Measurements from ENCODE around the gene MACROD2.
A peak's percentile ranks its signal among the peaks of the same experiment; 100 is the strongest.

MACROD2 gene

DNA sequence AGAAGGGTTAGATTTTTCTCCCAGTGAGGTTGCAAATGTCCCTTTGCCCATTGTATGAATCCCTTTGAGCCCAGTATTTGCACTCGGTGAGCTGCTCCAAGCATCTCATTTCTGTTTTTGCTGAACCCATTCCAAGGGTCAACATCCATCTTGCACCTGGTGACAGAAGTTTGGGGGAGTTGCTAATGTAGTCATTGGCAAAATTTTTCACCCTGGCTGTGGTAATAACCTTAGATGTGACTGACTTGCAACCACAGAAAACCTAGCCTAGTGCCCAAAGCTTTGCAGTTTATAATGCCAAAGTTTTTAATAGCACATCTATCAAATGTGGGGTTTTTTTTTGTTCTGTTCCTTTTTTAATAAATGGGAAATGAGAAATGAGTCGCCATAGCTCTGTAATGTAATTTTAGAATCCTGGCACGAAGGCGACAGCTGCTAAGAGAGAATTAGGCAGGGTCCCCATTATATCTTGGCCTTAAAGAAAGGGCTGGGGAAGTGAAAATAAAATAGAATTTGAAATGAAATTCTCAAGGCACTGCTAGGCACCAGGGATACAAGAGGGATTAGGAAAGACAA lies 1895.2 kb downstream of the MACROD2 start:
- no peak for DNase-seq

DNA sequence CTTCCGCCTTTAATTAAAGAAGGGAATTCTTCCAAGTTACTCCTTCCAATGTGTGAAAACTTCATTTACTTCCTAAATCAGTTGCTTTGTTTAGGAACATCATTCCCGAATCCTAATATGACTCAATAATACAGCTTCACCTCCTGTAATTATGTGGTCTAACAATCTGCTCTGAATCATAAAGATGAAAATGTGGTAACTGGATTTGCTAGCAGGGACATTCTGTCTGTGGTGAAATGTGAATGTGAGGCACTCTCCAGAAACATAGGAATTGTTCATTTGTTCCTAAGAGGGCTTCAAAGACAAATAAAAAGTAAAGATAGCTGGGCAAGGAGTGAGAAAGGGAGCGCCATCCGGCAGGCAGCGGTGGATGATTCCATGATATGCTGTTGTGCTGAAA lies 1899.8 kb downstream of the MACROD2 start:
- peak; percentile 11 for DNase-seq

DNA sequence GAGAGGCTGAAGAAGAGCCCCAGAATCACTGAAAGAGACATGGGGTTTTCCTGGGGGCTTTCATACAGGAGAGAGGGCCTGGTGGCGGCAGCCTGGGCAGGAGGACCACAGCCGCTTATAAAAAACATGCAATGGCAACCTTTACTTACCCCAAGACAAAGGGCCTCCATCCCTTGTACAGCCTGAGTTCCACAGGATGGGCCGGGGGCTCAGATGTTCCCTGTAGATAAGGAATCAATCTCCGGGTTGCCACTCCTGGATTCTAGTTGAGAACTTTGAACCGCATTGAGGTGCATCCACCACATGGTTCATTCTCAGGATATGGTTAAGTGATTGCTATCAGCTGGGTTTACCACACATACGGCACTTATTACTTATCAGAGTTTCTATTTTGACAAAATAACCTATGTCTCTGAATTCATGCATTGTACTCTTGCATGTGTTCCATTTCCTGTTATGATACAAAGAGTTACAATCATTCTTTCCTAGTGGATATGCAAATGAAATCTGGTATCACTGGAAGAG lies 1900.3 kb downstream of the MACROD2 start:
- DNase-seq, result no peak

DNA sequence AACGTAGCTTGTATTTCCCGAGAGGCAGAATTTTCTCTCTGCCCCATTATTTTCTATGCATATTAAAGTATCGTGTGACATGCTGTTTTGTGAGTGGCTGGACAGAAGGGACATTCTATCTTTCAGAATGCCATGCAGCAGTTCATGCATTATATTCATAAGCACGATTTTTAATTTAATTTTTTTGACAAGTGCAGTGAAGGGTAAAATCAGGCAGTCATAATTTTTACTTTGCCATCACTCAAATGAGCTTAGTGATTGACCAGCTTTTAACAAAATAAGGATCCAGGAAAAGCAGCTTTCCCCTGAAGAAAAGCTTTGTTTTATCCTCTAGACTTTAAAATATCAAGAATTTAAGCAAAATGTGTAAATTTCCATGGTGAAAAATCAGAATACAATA lies 1904.7 kb downstream of the MACROD2 start:
- DNase-seq, result no peak

DNA sequence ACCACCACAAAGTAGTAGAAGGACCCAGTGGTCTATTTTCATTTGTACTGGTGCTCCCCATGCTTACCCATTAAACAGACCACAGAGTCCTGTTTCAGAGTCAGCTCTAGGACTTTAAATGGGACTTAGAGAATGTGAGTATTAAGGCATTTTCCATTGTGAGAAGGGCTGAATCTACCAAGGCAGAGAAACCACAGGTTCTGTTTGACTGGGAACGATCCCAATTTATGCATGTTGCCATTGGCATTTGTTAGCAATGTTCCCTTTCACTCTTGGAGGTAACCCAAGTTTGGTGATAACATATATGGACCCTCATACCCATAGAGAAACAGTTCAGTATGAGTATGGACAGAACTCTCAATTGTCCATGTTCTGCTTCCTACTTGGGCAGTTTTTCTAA lies 1905.1 kb downstream of the MACROD2 start:
- DNase-seq, result peak; percentile 63

DNA sequence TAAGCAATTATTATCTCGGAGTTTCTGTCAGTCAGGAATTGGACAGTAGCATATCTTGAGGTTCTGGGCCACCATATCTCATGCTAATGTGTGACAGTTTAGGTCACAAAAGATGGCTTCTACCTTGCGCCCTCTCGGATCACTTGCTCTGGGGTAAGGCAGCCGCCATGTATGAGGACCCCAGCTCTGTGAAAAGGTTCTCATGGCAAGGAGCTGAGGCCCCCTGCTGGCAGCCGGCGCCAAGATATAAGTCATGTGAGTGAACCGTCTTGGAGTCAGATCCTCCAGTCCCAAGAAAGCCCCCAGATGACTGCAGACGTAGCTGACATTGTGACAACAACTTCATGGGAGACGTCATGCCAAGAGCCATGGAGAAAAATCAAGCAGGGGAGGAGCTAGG lies 1907.2 kb downstream of the MACROD2 start:
- DNase-seq, result no peak

DNA sequence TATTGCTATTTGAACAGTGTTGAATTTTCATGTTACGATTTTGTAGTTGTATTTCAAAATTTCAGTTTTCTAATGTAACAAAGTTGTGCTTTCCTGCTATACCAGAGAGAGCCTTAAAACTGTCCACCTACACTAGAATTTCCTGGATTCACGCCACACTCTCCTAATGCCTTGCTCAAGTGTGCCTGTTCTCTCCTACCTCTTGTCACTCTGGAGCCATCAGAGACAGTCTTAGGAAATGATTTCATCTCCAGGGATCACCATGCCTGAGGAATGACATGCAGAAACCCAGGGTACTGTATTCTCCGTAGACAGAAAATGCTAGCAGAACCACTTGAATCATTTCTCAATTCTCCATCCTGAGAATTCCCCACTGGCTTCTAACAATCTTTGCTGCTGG lies 1910.3 kb downstream of the MACROD2 start:
- DNase-seq, result no peak

DNA sequence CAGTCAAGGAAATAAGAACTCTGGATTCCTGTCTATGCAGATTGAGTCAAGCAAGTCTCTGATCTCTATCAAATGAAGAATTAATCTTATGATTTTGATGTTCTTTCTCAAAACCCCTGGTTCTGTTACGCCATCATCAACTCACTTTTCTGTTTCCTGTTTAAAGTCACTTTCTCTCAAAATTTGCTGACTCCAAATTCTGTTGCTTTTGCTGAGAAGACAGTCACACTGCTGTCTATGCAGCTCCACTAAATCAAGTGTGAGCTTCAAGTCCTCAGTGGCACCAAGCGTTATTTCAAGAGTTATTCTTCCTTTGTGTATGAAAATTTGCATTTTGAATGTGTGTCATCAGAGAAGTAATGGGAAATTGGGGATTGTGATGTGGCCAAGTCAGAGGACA lies 1914.7 kb downstream of the MACROD2 start:
- DNase-seq, result no peak

DNA sequence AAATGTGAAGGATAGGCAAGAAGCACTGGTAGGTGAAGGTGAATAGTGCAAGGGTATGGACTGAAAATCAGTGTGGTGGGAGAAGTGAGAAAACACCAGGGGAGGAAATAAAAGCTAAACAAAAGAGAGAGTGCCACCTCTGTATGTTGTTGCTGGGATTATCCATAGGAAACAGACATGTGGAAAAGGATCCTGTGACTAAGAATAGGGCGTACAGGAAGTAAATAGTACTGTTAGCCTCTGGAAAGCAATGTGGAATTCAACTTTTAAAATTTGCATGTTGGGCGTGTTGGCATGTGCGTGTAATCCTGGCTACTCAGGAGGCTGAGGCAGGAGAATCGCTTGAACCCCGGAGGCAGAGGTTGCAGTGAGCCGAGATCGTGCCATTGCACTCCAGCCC lies 1916.3 kb downstream of the MACROD2 start:
- no peak for DNase-seq

DNA sequence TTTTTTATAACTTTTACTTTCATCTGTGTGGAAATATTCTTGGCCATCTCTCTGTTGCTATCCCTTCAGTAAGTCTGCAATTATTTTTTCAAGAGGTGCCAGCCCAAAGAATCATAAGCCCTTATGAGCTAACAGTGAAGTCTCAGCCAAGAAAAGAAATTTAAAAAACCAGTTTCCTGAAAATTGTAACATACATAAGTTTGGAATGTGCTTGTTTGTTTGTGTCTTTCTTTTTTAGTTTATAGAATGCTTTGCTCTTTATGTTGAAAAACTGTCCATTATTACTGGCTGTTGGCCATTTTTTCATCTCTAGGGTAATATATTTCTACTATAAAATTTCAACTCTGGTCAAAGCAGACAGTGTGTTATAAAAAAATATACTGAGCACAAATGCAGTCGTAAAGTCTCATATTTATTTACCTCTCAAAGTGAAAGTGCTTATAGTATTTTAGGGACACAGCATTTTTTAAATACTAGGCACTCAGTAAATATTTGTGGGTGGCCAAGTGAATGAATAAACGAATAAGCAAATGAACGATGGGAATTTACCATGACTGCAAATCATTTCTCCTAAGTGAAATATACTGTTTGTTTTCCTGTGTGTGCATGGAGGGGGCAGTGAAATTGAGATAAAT lies 1918.2 kb downstream of the MACROD2 start:
- no peak for DNase-seq

DNA sequence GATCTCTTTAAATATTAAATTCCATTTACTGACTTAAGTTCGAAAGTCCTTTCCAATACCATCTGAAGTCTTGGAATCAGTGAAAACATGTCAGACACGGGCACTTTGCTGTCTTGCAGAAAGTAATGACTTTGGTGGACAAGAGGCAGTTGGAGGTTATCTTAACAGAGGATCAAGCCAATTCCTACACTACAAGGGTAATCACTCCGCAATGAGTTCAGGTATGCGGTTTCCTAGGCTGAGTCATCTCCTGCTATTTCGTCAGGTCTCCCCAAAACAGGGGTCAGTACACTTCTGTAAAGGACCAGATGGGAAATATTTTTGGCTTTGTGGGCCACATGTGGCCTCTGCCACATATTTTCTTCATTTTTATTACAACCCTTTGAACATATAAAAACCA lies 1921.3 kb downstream of the MACROD2 start:
- DNase-seq, result no peak

DNA sequence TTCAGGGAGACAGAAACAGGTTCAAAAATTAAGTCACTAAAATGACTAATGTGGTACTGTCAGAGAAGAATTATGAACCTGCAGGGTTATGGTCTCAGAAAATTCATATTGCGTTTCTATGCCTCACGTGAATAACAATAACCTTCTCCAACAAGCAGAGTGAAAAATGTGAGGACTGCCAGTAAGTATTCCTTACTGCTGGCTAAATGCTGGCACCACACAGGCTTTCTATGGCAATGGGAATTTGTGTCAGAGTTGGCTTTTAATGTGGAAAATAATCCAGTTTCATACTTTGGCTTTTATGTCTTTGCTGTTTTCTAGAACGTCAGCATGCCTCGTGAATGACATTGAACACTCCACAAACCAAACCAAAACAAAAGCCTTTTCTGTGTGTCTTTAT lies 1922.0 kb downstream of the MACROD2 start:
- no peak for DNase-seq

DNA sequence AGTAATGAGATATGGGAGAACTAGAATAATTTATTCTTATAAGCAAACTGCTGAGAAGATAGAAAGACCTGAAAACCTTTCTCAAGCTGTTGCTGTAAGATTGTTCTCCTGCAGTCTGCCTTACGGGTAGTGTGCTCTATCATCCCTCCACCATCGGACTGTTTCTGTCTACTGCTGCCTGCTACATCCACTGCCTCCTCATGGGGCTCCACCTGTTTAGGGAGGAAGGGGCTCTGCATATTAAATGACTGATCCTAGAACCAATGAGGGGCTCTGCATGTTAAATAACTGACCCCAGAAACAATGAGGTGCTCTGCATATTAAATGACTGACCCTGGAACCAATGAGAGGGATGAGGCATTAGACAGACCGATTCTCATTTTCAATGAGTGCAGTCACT lies 1923.3 kb downstream of the MACROD2 start:
- DNase-seq, result no peak

DNA sequence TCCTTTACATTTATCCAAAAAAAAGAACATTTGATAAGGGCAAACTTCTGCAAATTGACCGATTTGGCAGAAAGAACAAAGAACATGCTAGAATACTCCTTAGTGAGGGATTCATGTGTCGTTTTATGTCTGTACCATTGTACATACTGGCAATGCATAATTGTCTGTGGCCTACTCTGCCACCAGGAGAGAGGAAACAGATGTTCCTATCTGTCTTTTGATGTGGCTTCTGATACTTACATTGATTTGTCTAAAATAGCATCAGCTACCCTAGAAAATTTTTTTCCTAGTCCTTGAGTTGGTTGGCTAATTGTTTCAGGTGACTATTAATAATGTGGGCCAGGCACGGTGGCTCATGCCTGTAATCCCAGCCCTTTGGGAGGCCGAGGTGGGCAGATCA lies 1923.8 kb downstream of the MACROD2 start:
- DNase-seq, result no peak

DNA sequence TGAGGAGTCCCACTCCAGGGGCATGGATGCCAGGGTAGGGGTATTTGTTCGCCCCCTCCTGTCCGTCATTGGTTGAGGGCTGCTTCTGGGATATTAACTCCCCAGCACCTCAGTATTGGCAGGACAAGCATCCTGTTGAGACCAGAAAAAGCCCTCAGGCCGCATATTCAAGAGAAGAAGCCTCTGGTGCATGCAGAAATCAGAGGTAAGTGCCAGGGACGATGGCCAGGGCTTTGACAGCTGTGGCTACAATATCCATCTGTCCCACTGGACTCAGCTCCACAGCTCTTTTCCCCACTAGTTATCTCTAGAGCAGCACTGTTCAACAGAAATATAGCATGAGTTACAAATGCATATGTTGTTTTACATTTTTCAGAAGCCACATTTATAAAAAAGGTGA lies 1926.6 kb downstream of the MACROD2 start:
- DNase-seq, result no peak

DNA sequence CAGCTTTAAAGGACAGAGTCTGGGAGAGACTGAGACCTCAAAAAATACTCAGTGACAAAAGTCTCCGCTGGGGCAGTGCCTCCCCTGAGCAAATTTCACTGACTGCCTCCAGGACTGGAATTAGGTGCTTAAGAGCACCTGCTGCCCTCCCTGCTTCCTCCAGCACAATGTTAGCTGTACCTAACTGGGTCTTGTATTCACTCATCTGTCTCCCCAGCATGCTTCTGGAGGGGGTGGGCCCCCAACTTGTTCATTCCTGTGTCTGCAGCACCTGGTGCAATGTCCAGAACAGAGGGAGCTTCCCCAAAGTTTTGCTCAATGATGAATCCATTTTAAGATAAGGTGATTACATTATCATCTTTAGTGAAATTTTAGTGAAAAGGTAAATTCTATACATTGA lies 1927.2 kb downstream of the MACROD2 start:
- no peak for DNase-seq

DNA sequence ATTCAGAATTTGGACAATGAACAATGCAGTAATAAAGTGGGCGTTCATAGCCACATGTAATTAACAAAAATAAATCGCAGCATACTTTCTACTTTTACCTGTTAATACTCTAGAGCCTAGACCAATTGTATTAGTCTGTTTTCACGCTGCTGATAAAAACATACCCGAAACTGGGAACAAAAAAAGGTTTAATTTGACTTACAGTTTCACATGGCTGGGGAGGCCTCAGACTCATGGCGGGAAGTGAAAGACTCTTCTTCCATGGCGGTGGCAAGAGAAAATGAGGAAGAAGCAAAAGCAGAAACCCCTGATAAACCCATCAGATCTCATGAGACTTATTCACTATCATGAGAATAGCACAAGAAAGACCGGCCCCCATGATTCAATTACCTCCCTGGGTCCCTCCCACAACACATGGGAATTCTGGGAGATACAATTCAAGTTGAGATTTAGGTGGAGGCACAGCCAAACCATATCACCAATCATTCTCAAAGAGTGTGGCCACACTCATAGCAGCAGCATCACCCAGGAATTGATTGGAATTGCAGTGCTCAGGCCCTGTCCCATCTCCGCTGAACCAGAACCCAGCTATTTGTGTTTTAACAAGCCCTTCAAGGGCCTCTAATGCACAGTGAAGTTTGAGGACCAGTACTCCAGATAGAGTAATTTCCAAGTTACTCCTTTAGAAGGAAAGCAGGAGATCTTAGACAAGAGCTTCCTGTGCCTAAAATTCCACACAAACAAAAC lies 1927.9 kb downstream of the MACROD2 start:
- DNase-seq, result no peak

DNA sequence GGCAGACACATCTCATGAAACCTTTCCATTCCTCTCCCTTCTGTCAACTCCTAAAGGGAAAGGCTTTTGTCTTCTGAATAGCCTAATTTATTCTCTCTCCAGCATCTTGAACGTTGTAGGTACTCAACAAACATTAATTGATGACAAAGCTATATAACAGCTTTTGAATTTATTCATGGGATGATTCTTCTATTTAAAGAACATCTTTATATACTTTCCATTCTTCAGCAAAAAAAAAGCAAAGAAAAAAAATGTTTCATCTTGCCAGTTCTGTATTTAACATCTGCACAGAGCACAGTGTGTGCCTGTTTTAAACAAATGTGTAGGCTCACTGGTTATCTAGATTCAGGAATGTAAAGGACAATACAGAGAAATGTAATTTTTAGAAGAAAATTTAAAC lies 1929.2 kb downstream of the MACROD2 start:
- DNase-seq, result no peak

DNA sequence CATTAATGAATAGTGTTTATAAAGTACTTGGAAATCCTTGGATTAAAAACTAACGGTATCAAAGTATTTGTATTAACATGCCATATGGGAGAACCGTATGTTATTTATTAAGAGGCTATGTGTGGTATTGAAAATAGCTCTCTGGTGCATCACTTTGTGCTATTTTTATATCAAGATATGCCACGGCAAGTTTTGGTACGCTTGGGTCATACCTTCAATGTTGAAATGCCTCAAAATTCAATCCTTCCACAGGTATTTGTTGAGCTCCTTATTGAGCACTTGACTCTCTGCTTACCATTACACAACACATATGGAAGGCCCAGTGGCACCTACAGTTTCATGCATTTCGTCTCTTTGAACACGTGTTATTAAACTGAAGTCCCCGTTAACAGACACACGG lies 1930.1 kb downstream of the MACROD2 start:
- DNase-seq, result no peak

DNA sequence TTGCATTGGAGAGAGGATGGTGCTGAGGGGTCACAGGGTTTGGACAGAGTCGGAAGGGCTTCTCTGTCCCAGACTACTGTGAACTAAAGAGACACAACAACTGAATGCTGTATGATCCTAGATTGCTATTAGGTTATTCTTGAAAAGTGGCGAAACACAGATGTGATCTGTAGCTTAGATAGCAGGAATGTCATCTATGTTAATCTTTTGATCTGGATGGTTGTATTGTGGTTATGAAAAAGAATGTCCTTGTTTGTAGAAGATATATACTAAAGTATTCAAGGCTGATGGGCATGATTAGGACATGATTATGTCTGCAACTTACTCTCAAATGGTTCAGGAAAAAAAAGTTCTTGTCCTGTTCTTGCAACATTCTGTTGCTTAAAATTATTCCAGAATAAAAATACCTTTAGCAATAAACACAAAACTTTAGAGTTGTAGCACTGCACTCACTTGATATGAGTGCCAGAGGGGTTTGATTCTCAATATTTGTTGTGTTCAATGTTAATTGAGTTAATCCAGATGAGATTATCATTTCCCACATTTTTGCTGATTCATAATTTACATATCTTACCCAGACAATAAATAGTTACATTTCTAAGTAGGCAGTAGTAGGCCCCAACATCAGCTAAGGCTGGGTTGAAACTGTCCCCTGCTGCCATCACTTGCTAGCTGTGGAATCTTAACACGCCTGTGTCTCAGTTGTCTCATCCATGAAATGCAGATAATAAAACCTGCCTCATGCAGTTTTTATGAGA lies 1932.8 kb downstream of the MACROD2 start:
- peak; percentile 1 for DNase-seq

DNA sequence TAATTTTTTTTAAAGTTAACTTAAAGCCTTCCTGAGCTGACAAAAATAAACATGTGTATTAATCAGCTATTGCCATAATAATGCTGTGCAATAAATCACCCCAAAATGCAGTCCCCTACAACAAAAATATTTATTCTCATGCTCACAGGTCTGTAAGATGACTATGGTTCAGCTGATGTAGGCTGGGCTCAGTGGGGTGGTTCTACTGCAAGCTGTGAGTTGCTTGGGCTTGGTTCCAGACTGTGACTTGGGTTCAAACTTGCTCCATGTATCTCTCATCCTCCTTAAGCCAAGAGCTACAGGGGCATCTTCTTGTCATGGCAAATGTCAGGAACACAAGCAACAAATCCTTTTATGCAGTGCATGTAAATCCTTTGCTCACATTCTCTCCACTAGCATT lies 1933.6 kb downstream of the MACROD2 start:
- DNase-seq, result no peak

DNA sequence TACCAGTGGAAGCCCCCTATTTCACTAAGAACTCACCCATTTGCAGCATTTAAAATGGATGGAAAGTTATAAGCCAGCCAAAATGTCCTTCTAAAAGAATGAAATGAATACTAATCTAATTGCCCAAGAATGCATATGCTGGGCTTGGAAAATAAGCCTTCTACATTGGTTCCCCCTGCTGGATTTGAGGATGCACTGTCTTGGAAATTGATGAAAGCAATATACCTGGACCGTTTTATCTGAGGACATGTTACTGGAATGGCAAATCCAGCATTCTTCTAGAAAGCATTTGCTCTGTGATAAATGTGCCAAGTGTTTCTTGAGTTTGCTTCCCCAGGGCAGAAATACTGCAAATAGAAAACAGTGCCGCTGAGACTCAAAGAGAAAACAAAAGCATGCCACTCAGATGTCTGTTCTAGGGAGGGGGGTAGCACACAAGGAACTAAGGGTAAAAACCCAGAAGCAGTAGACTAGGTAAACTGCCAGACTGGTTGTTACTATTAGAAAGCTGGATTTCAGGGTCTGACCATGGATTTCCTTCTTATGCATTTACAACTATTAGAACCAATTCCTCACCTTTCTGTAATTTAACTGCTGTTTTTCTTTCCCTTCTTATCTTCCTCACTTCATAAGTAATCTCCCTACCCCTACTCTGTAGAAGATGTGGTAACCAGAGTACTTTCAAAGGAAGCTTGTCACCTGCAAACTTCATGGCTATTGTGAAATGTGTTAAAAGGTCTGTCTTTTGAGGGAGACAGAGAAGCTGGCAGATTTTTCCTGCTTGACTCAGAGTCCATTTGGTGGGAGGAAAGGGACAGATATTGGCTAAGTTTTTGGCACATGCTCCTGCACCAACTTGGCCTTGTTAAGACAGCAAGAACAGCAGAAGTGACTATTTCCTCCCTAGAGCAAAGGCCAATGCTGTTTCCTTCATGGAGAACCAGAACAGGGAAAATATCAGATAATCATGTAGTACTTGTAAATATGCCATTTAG lies 1935.3 kb downstream of the MACROD2 start:
- peak; percentile 49 for DNase-seq

Measured in fibroblast of skin of back (primary cell).